Pancreas (tissue), 10 donors: ENCODE data around the gene PRKCZ. TPM values are rescaled to one million over a fixed set of nuclear protein-coding genes. Genes with fewer than 3 reads are reported as not detected.

ENCODE experiments used
- ATAC-seq, 4 donors: fragments of 200-7000 bp; cut with Tn5 transposase; one replicate each; pipeline versions ENCODE4 v1.8.0 to v1.9.1; 2020; ENCODE audit warnings: mild to moderate bottlenecking in 4 of 4, moderate library complexity in 4 of 4
- DNase-seq, 6 donors: peaks; one replicate each; pipeline ENCODE4 v3.0.0-alpha.2; 2020
- FAIRE-seq: peaks from 2 replicates; lab custom pipeline; 2012; peaks lifted over from hg19 to GRCh38; lab: Jason Lieb, UNC
- H3K27ac ChIP-seq, 4 donors: fragments of 200-600 bp; sonication (generic); 1 replicate in 3 of 4; 2 replicates in 1 of 4; pipeline versions ENCODE4 v1.5.0 to v1.8.0; 2020
- H3K27me3 ChIP-seq, 4 donors: fragments of 200-600 bp; one replicate each; pipeline ENCODE4 v1.8.0; 2021
- H3K36me3 ChIP-seq, 3 donors: fragments of 200-600 bp; sonication (generic) in 1 of 3; one replicate each; pipeline versions ENCODE4 v1.5.0 to v1.8.0; 2020 to 2021
- H3K4me1 ChIP-seq, 3 donors: fragments of 200-600 bp; one replicate each; pipeline ENCODE4 v1.8.0; 2021
- H3K4me3 ChIP-seq, 4 donors: fragments of 200-600 bp; sonication (generic) in 2 of 4; one replicate each; pipeline versions ENCODE4 v1.5.0 to v1.8.0; 2020 to 2021
- H3K9me3 ChIP-seq, 4 donors: fragments of 200-600 bp; one replicate each; pipeline ENCODE4 v1.8.0; 2021
- WGBS, 2 donors: extraction: QIAGEN DNeasy Blood & Tissue Kit; methylation state at CpG; one replicate each; pipeline ENCODE4 v1.1.7; 2013; 5-methylcytosine and 5-hydroxymethylcytosine counted together
- intact Hi-C, 3 donors: fragments of 100-400 bp; cut with DNase I; formaldehyde crosslinking; loops; one replicate each; pipeline versions ENCODE4 v1.11.1 to v1.14.2; 2022
- polyA plus RNA-seq, 2 donors: library from polyadenylated mRNA; stranded (reverse); fragments of 200-250 nt; gene quantifications; one replicate each; pipeline ENCODE4 v1.2.3, GENCODE V29; 2013
- total RNA-seq, 6 donors: library from RNA; stranded (reverse); fragmentation: NEBNext Ultra II Directional in 4 of 6; extraction: Animal tissue kit (Norgen Biotek cat#: 25700) in 4 of 6; gene quantifications; one replicate each; pipeline versions ENCODE4 v1.2.1 to v1.2.4, GENCODE V29; 2021 to 2023
- TF ChIP-seq, protein P1 (sequence below), 4 donors: fragments of 200-600 bp; sonication (generic) in 3 of 4; IDR thresholded peaks; one replicate each; pipeline versions ENCODE4 v1.5.0 to v1.8.0; 2021; ENCODE audit warnings: antibody characterized with exemption in 4 of 4
- donor health status: healthy with polysubstance abuse.
- donor health status: DM: no; HTN: no; CAD: no; lungs with moderate emphysema.
- donor health status: DM: no; HTN: no; CAD: no.
- donor health status: control.
- donor health status: control.
- donor health status: Bipolar disorder and iron deficiency.
- donor health status: DM: yes; HTN: yes; CAD: no.
- donor health status: DM: no; HTN: no; CAD: no.
- donor health status: DM: no; HTN: no; CAD: no.
- donor health status: DM: yes; HTN: yes; CAD: no.

The PRKCZ gene
- total and polyA plus RNA-seq, 8 donors = 9.8 to 27.4 (median 17.1) TPM

GRCh38 chr1:2080140-2080539 lies 29.9 kb downstream of the PRKCZ start:
- Histone ChIP-seq H3K27ac (no peak overlapping the region), H3K27me3 (no peaks in the 10 kb centered on the region), H3K9me3 (no peaks in the 10 kb centered on the region), H3K4me3 (no peak overlapping the region), H3K36me3 (no peaks in the 10 kb centered on the region), H3K4me1 (no peaks in the 10 kb centered on the region)
- FAIRE-seq = no peak
- intact Hi-C loops = no loop called here
- ATAC-seq = no peak
- WGBS, 2 donors = 96% methylated on average over 16 of the region's 16 CpGs
- peak in 1 of 6 donors; percentile 17 for DNase-seq
- TF ChIP-seq, protein P1, sequence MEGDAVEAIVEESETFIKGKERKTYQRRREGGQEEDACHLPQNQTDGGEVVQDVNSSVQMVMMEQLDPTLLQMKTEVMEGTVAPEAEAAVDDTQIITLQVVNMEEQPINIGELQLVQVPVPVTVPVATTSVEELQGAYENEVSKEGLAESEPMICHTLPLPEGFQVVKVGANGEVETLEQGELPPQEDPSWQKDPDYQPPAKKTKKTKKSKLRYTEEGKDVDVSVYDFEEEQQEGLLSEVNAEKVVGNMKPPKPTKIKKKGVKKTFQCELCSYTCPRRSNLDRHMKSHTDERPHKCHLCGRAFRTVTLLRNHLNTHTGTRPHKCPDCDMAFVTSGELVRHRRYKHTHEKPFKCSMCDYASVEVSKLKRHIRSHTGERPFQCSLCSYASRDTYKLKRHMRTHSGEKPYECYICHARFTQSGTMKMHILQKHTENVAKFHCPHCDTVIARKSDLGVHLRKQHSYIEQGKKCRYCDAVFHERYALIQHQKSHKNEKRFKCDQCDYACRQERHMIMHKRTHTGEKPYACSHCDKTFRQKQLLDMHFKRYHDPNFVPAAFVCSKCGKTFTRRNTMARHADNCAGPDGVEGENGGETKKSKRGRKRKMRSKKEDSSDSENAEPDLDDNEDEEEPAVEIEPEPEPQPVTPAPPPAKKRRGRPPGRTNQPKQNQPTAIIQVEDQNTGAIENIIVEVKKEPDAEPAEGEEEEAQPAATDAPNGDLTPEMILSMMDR (IDR thresholded peaks at IDR 0.05) = no peak

DNA sequence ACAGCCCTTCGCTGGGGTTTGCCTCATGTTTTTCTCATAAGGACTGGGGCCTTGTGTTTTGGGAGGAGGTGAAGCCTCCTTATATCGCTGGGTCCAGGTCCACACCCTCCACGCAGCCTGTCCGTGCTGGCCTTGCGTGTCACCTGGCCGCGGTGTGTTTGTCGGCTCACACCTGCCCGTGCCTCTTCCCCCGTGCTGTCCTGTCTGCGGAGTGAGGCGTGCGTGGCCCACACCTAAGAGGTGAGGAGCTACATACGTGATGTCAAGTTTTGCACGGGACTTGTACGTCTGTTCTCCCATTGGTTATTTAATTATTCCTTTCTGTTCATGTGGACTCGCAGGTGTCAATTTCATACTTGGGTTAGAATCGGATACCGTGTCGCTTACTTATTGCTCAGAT lies 30.7 kb downstream of the PRKCZ start:
- H3K4me3 ChIP-seq = no peak overlapping the region
- intact Hi-C loops = no loop called here
- peak in 1 of 6 donors; percentile 29 for DNase-seq
- TF ChIP-seq, protein P1 (IDR thresholded peaks at IDR 0.05) = no peak
- FAIRE-seq = no peak
- no peaks in the 10 kb centered on the region for H3K27me3 ChIP-seq
- ATAC-seq = no peak
- no peaks in the 10 kb centered on the region for H3K9me3 ChIP-seq
- no peaks in the 10 kb centered on the region for H3K4me1 ChIP-seq
- no peaks in the 10 kb centered on the region for H3K36me3 ChIP-seq
- 97% methylated on average over 20 of the region's 20 CpGs for WGBS, 2 donors
- no peak overlapping the region for H3K27ac ChIP-seq

- intact Hi-C loops = no loop called here
- Histone ChIP-seq H3K36me3 (no peaks in the 10 kb centered on the region), H3K27me3 (no peaks in the 10 kb centered on the region), H3K27ac (no peak overlapping the region), H3K4me3 (no peak overlapping the region), H3K4me1 (no peaks in the 10 kb centered on the region), H3K9me3 (no peaks in the 10 kb centered on the region)
- ATAC-seq = no peak
- WGBS, 2 donors = 96 to 97% methylated on average over 18 to 20 of the region's 20 CpGs
- peak in 1 of 6 donors; percentile 53 for DNase-seq
- no peak for FAIRE-seq
- TF ChIP-seq, protein P1 (IDR thresholded peaks at IDR 0.05) = no peak
Observed at GRCh38 chr1:2081326-2081885, 31.2 kb downstream of the PRKCZ start.

DNA sequence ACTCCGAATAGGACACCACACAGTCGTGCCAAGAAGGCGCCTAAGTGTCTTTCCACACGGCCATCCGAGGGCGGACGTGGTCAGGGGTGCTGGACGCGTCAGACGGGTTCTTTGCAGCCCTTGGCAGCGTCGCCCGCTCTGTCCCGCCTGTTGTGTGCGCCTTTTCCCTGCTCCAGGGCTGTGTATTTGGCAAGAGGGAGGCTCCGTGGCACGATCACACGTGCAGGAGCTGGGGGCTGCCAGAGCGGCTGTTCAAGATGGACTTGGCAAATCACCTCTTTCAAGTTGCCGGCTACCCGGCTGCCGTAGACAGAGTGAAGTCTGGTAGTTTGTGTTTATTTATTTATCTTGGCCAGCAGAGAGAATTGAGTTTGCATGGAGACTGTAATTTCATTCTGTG lies 31.9 kb downstream of the PRKCZ start:
- Histone ChIP-seq H3K36me3 (no peaks in the 10 kb centered on the region), H3K4me1 (no peaks in the 10 kb centered on the region), H3K27ac (no peak overlapping the region), H3K9me3 (no peaks in the 10 kb centered on the region), H3K27me3 (no peaks in the 10 kb centered on the region), H3K4me3 (no peak overlapping the region)
- no peak for ATAC-seq
- intact Hi-C loops = no loop called here
- FAIRE-seq = no peak
- DNase-seq = peak in 2 of 6 donors; percentile 47 to 53
- TF ChIP-seq, protein P1 (IDR thresholded peaks at IDR 0.05) = no peak
- WGBS, 2 donors = 95 to 96% methylated on average over 22 of the region's 22 CpGs

- FAIRE-seq = no peak
- Histone ChIP-seq H3K27me3 (no peaks in the 10 kb centered on the region), H3K27ac (no peak overlapping the region), H3K4me1 (no peaks in the 10 kb centered on the region), H3K4me3 (no peak overlapping the region), H3K36me3 (no peaks in the 10 kb centered on the region), H3K9me3 (no peaks in the 10 kb centered on the region)
- no peak for ATAC-seq
- TF ChIP-seq, protein P1 (IDR thresholded peaks at IDR 0.05) = no peak
- peak in 1 of 6 donors; percentile 4 for DNase-seq
- intact Hi-C loops = no loop called here
- 92% methylated on average over 18 of the region's 18 CpGs for WGBS, 2 donors
Observed at GRCh38 chr1:2083666-2084065, 33.5 kb downstream of the PRKCZ start.
